Keratinocyte (primary cell): ENCODE data around the gene CDC42. TPM values are rescaled to one million over a fixed set of nuclear protein-coding genes. Genes with fewer than 3 reads are reported as not detected.

Experiments used
- DNase-seq: peaks from one replicate; pipeline ENCODE4 v3.0.0-alpha.2; 2011; ENCODE audit warnings: low read depth, missing footprints, low spot score
- FAIRE-seq: peaks from 2 replicates; lab custom pipeline; 2011; peaks lifted over from hg19 to GRCh38; lab: Jason Lieb, UNC
- H2AFZ ChIP-seq: 2 replicates; pipeline ENCODE4 v1.6.0; 2012; ENCODE audit warnings: low read length, control low read depth, inconsistent platforms; ENCODE audit not compliant: control insufficient read depth
- H3K27ac ChIP-seq: 2 replicates; pipeline ENCODE4 v1.5.1; 2011; ENCODE audit warnings: low read length; ENCODE audit not compliant: control insufficient read depth, insufficient read depth
- H3K27me3 ChIP-seq: 3 replicates; pipeline ENCODE4 v1.6.0; 2011; ENCODE audit warnings: low read length; ENCODE audit not compliant: control insufficient read depth, insufficient read depth; ENCODE audit errors: extremely low read depth
- H3K36me3 ChIP-seq, 2 experiments: 2 replicates in 1 of 2; 3 replicates in 1 of 2; pipeline ENCODE4 v1.5.1; 2011; ENCODE audit warnings: low read length in 2 of 2, mild to moderate bottlenecking in 1 of 2; ENCODE audit not compliant: control insufficient read depth in 2 of 2, insufficient read depth in 2 of 2; ENCODE audit errors: extremely low read depth in 1 of 2
- H3K4me1 ChIP-seq: 3 replicates; pipeline ENCODE4 v1.5.1; 2011; ENCODE audit warnings: low read length; ENCODE audit not compliant: control insufficient read depth, insufficient read depth; ENCODE audit errors: extremely low read depth
- H3K4me2 ChIP-seq: 3 replicates; pipeline ENCODE4 v1.6.0; 2011; ENCODE audit warnings: low read depth, low read length; ENCODE audit not compliant: control insufficient read depth, insufficient read depth; ENCODE audit errors: extremely low read depth
- H3K4me3 ChIP-seq, 3 experiments: fragments of 200-600 bp in 1 of 3; sonication (generic) in 1 of 3; 2 replicates in 2 of 3; 3 replicates in 1 of 3; pipeline ENCODE4 v1.5.1; 2011 to 2016; ENCODE audit warnings: low read length in 3 of 3, mild to moderate bottlenecking in 3 of 3, control low read depth in 2 of 3, inconsistent platforms in 1 of 3, low read depth in 1 of 3, mixed read lengths in 1 of 3, mixed run types in 1 of 3, moderate library complexity in 1 of 3; ENCODE audit not compliant: control insufficient read depth in 2 of 3, insufficient read depth in 2 of 3; ENCODE audit errors: extremely low read depth in 1 of 3
- H3K79me2 ChIP-seq: 2 replicates; pipeline ENCODE4 v1.6.0; 2012; ENCODE audit warnings: low read length; ENCODE audit not compliant: control insufficient read depth, insufficient read depth
- H3K9ac ChIP-seq: 3 replicates; pipeline ENCODE4 v1.6.0; 2011; ENCODE audit warnings: low read length; ENCODE audit not compliant: control insufficient read depth, insufficient read depth; ENCODE audit errors: extremely low read depth
- H3K9me1 ChIP-seq: 3 replicates; pipeline ENCODE4 v1.6.0; 2011; ENCODE audit warnings: low read length; ENCODE audit not compliant: control insufficient read depth, insufficient read depth; ENCODE audit errors: extremely low read depth
- H3K9me3 ChIP-seq: 2 replicates; pipeline ENCODE4 v1.5.1; 2012; ENCODE audit warnings: low read depth, low read length; ENCODE audit not compliant: control insufficient read depth
- H4K20me1 ChIP-seq: 3 replicates; pipeline ENCODE4 v1.6.0; 2011; ENCODE audit warnings: low read length; ENCODE audit not compliant: control insufficient read depth, insufficient read depth; ENCODE audit errors: extremely low read depth
- EZH2 ChIP-seq: IDR thresholded peaks from one replicate; pipeline ENCODE4 v1.6.1; 2012; ENCODE audit warnings: inconsistent platforms, mild to moderate bottlenecking, low read length, moderate library complexity
- dilution Hi-C: fragments of 300-500 bp; cut with MboI; formaldehyde crosslinking; loops from one replicate; pipeline ENCODE4 v1.7.0; 2020; ENCODE audit warnings: low sequenced_read_pairs; ENCODE audit not compliant: extremely low pct_ligation_motif_present
- polyA plus RNA-seq, 5 experiments: library from polyadenylated mRNA; depleted of rRNA in 3 of 5; stranded (reverse) in 3 of 5; stranded (forward) in 1 of 5; unstranded in 1 of 5; fragments of >200 nt; gene quantifications; 1 replicate in 1 of 5; 2 replicates in 3 of 5; 3 replicates in 1 of 5; pipeline versions ENCODE4 v1.2.1 to v1.2.3, GENCODE V29; 2011 to 2012; ENCODE audit warnings: missing spikeins in 2 of 5, low read depth in 1 of 5, low replicate concordance in 1 of 5
- TF ChIP-seq, protein P1 (sequence below), 3 experiments: IDR thresholded peaks in 1 of 3; conservative IDR thresholded peaks in 1 of 3; optimal IDR thresholded peaks in 1 of 3; 2 replicates in 2 of 3; 3 replicates in 1 of 3; pipeline versions ENCODE3 to v1.5.1; 2011; ENCODE audit warnings: low read length in 3 of 3, mild to moderate bottlenecking in 3 of 3, moderate library complexity in 2 of 3, control low read depth in 1 of 3, inconsistent platforms in 1 of 3; ENCODE audit not compliant: insufficient read depth in 2 of 3; ENCODE audit errors: extremely low read depth in 1 of 3

CDC42 gene
- polyA plus RNA-seq, 1 donor (not counting 4 experiments of a cell fraction or from before 2014, with no cell fraction given), result 499 TPM

DNA sequence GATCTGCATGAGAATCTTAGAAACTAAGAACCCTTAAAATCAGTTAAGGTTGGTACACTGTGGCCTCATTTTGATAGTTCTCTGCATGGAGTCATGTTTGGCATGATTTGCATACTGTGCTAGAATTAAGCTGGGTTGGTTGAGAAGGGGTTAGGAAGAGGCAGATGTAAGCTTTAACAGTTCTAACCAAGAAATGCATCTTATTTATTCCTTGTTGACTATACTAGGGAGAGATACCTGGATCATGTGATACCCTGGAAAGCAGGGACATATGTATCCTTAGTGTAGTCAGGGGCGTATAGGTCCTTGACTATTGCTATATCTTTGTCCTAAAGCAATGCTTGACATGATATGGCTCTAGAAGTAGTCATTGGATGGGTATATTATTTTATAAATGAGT lies 41.0 kb downstream of the CDC42 start:
- no peak overlapping the region for H3K27ac ChIP-seq
- TF ChIP-seq EZH2, result no peak
- peaks cover 18 to 36% of the 10 kb centered on the region in 2 experiments for H3K36me3 ChIP-seq
- H3K4me3 ChIP-seq, result no peak overlapping the region
- DNase-seq, result no peak
- dilution Hi-C loops, result no loop called here
- no peak for FAIRE-seq
- no peaks in the 10 kb centered on the region for H3K9me3 ChIP-seq
- H3K79me2 ChIP-seq, result peaks cover 77% of the 10 kb centered on the region
- no peak overlapping the region for H3K9ac ChIP-seq
- H3K4me2 ChIP-seq, result no peak overlapping the region
- peaks cover 18% of the 10 kb centered on the region for H3K4me1 ChIP-seq
- no peak overlapping the region for H2AFZ ChIP-seq
- peaks cover 37% of the 10 kb centered on the region for H4K20me1 ChIP-seq
- no peaks in the 10 kb centered on the region for H3K9me1 ChIP-seq
- no peaks in the 10 kb centered on the region for H3K27me3 ChIP-seq

DNA sequence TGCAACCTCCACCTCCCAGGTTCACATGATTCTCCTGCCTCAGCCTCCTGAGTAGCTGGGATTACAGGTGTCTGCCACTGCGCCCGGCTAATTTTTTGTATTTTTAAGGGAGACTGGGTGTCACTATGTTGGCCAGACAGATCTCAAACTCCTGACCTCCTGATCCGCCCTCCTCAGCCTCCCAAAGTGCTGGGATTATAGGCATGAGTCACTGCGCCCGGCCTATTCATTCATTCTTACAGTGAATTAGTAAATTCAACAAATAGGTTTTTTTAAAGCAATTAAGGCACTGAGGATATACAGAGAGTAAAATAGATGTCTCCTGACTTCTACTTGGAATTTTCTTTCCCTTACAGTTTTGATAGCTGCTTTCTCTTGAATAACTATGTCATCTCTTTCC lies 43.5 kb downstream of the CDC42 start:
- H2AFZ ChIP-seq, result no peak overlapping the region
- FAIRE-seq (no peak), DNase-seq (no peak)
- H4K20me1 ChIP-seq, result peaks cover 24% of the 10 kb centered on the region
- TF ChIP-seq EZH2, result no peak
- TF ChIP-seq, protein P1, sequence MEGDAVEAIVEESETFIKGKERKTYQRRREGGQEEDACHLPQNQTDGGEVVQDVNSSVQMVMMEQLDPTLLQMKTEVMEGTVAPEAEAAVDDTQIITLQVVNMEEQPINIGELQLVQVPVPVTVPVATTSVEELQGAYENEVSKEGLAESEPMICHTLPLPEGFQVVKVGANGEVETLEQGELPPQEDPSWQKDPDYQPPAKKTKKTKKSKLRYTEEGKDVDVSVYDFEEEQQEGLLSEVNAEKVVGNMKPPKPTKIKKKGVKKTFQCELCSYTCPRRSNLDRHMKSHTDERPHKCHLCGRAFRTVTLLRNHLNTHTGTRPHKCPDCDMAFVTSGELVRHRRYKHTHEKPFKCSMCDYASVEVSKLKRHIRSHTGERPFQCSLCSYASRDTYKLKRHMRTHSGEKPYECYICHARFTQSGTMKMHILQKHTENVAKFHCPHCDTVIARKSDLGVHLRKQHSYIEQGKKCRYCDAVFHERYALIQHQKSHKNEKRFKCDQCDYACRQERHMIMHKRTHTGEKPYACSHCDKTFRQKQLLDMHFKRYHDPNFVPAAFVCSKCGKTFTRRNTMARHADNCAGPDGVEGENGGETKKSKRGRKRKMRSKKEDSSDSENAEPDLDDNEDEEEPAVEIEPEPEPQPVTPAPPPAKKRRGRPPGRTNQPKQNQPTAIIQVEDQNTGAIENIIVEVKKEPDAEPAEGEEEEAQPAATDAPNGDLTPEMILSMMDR (optimal IDR thresholded peaks at IDR 0.05 in 1 of 3, IDR thresholded peaks at IDR 0.05 in 1 of 3, conservative IDR thresholded peaks at IDR 0.05 in 1 of 3; ENCODE audit: extremely low read depth in 1 of 3, insufficient read depth in 2 of 3, low read length in 3 of 3), result no peak
- peaks cover 76% of the 10 kb centered on the region for H3K79me2 ChIP-seq
- no peak overlapping the region for H3K9ac ChIP-seq
- no peak overlapping the region for H3K27ac ChIP-seq
- peaks cover under 1% of the 10 kb centered on the region for H3K4me1 ChIP-seq
- no peak overlapping the region for H3K4me2 ChIP-seq
- dilution Hi-C loops, result no loop called here
- H3K27me3 ChIP-seq, result no peaks in the 10 kb centered on the region
- no peaks in the 10 kb centered on the region for H3K9me1 ChIP-seq
- H3K4me3 ChIP-seq, result no peak overlapping the region
- H3K9me3 ChIP-seq, result no peaks in the 10 kb centered on the region
- peaks cover 27 to 42% of the 10 kb centered on the region in 2 experiments for H3K36me3 ChIP-seq

- Histone ChIP-seq H3K36me3 (peaks cover 27 to 46% of the 10 kb centered on the region in 2 experiments), H3K4me3 (no peak overlapping the region), H3K4me2 (no peak overlapping the region), H3K79me2 (peaks cover 76% of the 10 kb centered on the region), H2AFZ (no peak overlapping the region), H3K4me1 (no peaks in the 10 kb centered on the region), H4K20me1 (peaks cover 24% of the 10 kb centered on the region), H3K27ac (no peak overlapping the region), H3K9me1 (no peaks in the 10 kb centered on the region), H3K9ac (no peak overlapping the region), H3K27me3 (no peaks in the 10 kb centered on the region), H3K9me3 (no peaks in the 10 kb centered on the region)
- DNase-seq (no peak), FAIRE-seq (no peak)
- no peak for TF ChIP-seq EZH2
- TF ChIP-seq, protein P1 (optimal IDR thresholded peaks at IDR 0.05 in 1 of 3, IDR thresholded peaks at IDR 0.05 in 1 of 3, conservative IDR thresholded peaks at IDR 0.05 in 1 of 3; ENCODE audit: extremely low read depth in 1 of 3, insufficient read depth in 2 of 3, low read length in 3 of 3), result no peak
- dilution Hi-C loops, result no loop called here
Observed at GRCh38 chr1:22096463-22096862, 44.0 kb downstream of the CDC42 start.
